GM12874 (cell line): ENCODE measurements around the gene TXNRD3.

ENCODE experiments used
- TF ChIP-seq, protein P1 (sequence below): IDR thresholded peaks from 2 replicates; pipeline ENCODE4 v1.5.1; 2011; ENCODE audit warnings: low read depth, mild to moderate bottlenecking, control low read depth, low read length, moderate library complexity; ENCODE audit not compliant: insufficient read depth

The TXNRD3 gene

DNA sequence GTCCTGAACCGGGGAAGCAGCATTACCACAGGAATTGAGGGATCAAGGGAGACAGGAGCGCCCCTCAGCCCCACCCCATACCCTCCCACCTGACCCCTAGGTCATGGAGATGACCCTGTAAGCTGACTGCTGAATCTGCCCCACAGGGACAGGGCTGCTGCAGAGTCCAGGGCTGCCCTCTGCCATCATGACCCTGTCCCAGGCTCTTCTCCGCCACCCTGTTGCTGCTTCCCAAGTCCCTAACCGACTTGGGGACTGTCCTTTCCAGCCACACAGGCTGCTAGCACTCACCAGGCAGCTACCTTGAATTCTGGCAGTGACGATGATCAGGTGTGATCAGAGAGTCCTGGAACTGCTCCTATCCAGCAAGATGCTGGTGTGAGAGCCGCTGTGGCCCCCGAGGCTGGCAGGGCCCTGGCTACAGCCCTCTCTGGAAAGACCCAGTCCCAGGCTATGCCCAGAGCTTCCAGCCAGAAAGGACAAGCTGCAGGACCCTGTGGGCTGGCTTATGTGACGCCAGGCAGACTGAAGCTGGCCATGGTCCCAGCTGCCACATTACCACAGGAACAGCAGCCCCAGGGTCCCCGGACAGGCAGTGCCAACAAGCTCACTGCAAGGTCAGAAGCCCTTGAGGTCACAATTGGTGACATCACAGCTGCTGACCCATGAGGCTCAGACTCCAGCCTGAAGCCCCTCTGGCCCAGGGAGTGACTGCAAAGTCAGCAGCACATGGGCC lies 96.4 kb downstream of the TXNRD3 start, which contains the start of gene C3orf22:
C3orf22 (minus strand) TSS at position 597 of the 736 bp plus-strand sequence. CDS start 5,542 bp downstream, outside the sequence.
- TF ChIP-seq, protein P1, sequence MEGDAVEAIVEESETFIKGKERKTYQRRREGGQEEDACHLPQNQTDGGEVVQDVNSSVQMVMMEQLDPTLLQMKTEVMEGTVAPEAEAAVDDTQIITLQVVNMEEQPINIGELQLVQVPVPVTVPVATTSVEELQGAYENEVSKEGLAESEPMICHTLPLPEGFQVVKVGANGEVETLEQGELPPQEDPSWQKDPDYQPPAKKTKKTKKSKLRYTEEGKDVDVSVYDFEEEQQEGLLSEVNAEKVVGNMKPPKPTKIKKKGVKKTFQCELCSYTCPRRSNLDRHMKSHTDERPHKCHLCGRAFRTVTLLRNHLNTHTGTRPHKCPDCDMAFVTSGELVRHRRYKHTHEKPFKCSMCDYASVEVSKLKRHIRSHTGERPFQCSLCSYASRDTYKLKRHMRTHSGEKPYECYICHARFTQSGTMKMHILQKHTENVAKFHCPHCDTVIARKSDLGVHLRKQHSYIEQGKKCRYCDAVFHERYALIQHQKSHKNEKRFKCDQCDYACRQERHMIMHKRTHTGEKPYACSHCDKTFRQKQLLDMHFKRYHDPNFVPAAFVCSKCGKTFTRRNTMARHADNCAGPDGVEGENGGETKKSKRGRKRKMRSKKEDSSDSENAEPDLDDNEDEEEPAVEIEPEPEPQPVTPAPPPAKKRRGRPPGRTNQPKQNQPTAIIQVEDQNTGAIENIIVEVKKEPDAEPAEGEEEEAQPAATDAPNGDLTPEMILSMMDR: no peak

DNA sequence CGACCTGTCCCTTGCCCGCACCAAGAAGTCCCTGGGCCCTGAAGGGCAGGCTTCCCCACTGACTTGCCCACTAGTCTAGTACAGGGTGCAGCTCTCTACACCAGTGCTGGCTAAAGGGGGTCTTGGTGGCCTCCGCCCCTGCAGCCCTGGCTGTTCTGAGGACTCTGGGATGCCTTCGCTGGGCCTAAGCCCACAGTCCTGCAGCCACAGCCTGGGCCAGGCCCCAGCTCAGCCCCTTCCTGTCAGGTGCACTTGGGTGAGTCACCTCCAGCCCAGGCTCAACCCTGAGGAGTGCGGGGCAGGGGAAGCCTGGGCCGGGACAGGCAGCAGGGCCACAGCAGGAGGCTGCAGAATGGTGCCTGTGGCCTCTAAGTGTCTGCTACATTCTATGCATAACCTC lies 97.2 kb downstream of the TXNRD3 start:
- TF ChIP-seq, protein P1: no peak

DNA sequence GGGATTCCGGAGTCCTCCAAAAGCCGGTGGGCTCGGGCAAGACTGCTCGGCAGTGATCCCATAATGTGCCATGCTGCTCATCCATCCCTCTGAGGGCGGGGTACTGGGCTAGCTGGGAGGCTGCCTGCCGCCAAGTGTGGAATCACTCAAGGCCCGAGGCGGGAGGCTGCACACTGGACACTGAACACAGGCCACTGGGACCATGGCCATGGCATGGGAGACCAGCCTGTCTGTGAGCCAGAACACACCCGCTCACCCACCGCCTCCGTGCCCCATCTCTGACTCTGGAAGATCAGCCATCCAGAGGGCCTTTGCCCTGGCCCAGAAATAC lies 97.5 kb downstream of the TXNRD3 start:
- TF ChIP-seq, protein P1: no peak
